GM12801 (cell line): ENCODE results near the gene VPS29.

Experiments
- TF ChIP-seq, protein P1 (sequence below): IDR thresholded peaks from one replicate; pipeline ENCODE4 v1.5.1; 2011; ENCODE audit warnings: control low read depth; ENCODE audit not compliant: insufficient read length; ENCODE audit errors: extremely low read depth

Gene VPS29

DNA sequence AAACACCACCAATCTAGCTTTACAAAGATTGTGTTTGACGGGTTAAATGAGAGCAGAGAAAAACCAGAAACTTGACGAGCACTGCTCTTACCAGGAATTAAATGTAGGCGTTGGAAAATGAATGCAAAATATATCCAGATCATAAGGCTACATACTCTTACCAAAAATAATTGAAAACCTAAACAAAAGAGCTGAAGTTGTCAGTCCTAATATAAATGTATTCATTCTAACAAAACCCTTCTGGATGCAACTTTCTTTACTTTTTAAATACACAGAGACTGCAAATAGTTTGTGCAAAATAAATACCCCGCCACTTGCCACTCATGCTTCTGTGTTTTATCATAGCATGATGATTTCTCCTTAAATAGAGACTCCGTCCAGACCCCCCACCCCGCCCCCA is 32.9 kb upstream of the VPS29 start:
- TF ChIP-seq, protein P1, sequence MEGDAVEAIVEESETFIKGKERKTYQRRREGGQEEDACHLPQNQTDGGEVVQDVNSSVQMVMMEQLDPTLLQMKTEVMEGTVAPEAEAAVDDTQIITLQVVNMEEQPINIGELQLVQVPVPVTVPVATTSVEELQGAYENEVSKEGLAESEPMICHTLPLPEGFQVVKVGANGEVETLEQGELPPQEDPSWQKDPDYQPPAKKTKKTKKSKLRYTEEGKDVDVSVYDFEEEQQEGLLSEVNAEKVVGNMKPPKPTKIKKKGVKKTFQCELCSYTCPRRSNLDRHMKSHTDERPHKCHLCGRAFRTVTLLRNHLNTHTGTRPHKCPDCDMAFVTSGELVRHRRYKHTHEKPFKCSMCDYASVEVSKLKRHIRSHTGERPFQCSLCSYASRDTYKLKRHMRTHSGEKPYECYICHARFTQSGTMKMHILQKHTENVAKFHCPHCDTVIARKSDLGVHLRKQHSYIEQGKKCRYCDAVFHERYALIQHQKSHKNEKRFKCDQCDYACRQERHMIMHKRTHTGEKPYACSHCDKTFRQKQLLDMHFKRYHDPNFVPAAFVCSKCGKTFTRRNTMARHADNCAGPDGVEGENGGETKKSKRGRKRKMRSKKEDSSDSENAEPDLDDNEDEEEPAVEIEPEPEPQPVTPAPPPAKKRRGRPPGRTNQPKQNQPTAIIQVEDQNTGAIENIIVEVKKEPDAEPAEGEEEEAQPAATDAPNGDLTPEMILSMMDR: no peak

- TF ChIP-seq, protein P1: no peak
Observed at GRCh38 chr12:110533607-110534006, 31.7 kb upstream of the VPS29 start.

DNA sequence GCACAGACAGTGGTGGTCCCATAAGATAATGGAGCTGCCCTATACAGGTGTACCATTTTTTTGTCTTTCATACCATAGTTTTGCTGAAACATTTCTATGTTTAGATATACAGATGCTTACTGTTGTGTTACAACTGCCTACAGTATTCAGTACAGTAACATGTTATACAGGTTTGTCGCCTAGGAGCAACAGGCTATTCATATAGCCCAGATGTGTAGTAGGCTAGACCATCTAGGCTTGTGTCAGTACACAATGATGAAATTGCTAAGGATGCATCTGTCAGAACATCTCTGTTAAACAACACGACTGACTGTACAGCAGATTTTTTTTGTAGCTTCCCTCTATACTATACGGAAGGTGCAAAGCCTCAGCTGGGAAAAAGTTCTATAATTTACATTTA is 30.7 kb upstream of the VPS29 start:
- TF ChIP-seq, protein P1: no peak

- TF ChIP-seq, protein P1: no peak
Observed at GRCh38 chr12:110531741-110532333, 29.9 kb upstream of the VPS29 start.

DNA sequence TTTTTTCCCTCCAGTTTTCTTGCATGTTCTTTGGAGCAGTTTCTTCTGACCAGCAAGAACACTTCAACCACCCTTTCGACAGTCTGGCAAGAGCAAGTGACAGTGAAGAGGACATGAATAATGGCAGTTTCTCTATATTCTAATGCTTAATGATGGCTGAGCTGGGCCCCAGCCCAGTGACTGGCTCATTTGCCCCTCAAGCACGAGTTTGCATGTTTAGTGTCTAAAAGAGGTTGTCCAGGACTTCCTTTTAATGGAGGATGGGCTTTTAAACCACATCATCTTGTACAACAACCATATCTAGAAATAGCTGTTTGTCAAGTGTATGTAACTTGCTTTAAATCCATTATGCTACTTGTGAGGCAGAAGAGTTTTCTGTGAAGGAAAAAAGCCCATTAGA is 28.6 kb upstream of the VPS29 start:
- TF ChIP-seq, protein P1: no peak

- TF ChIP-seq, protein P1: no peak
Observed at GRCh38 chr12:110528277-110528839, 26.4 kb upstream of the VPS29 start.

GRCh38 chr12:110516995-110517394 is 15.1 kb upstream of the VPS29 start:
- TF ChIP-seq, protein P1: no peak
